GM18502 (cell line): ENCODE measurements around the gene AADAC.
"Not testable (repeated sequence)": the region's sequence is repeated elsewhere in the genome, so short reads cannot be mapped to it uniquely, and the experiment has no call there.

Experiments used
- ATAC-seq: cut with Tn5 transposase; IDR thresholded peaks from one replicate; pipeline ENCODE4 v1.9.1; 2021; ENCODE audit warnings: mild to moderate bottlenecking; ENCODE audit not compliant: unreplicated experiment, poor library complexity

The AADAC gene, protein sequence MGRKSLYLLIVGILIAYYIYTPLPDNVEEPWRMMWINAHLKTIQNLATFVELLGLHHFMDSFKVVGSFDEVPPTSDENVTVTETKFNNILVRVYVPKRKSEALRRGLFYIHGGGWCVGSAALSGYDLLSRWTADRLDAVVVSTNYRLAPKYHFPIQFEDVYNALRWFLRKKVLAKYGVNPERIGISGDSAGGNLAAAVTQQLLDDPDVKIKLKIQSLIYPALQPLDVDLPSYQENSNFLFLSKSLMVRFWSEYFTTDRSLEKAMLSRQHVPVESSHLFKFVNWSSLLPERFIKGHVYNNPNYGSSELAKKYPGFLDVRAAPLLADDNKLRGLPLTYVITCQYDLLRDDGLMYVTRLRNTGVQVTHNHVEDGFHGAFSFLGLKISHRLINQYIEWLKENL

DNA sequence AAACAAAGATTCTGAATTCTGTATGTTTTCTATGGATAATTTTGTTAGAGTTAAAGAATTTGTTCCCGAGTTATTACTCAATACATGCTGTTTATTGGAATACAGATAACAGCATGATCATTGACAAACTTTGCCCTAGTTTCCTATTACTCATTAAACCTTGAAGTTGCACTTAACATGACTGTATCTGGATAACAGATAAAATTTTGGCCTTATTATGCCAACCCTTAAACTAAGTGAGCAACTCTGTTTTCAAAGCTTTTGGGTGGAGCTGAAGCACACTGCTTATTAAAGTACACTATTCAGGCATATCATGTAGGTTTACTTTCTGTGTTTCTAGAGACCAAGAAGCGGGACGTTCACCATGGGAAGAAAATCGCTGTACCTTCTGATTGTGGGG is at the start of gene AADAC:
AADAC (plus strand) TSS at position 318 of the 400 bp plus-strand sequence; CDS start at position 365, 47 bp downstream.
- ATAC-seq, result no peak

- not testable (repeated sequence) for ATAC-seq
Measured at GRCh38 chr3:151764699-151765098, 49.2 kb upstream of the AADAC start.

DNA sequence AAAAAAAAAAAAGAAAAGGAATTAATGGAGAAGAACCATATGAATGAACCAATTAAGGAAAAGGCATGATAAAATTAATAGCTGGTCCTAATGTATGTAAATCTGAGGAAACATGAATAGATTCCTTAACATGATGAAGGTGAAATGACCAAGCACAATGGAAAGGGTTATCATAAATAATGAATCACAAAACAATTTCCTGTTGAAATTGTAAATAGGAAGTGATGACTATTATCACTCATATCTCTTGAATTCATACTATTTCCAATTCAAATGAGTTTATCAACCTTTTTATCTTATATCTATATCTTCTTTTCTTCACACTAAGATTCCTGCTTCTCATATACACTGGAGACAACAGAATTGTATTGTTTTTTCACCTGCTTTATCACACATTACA is 48.2 kb upstream of the AADAC start:
- ATAC-seq, result no peak

- ATAC-seq, result no peak
Measured at GRCh38 chr3:151766454-151766853, 47.5 kb upstream of the AADAC start.

DNA sequence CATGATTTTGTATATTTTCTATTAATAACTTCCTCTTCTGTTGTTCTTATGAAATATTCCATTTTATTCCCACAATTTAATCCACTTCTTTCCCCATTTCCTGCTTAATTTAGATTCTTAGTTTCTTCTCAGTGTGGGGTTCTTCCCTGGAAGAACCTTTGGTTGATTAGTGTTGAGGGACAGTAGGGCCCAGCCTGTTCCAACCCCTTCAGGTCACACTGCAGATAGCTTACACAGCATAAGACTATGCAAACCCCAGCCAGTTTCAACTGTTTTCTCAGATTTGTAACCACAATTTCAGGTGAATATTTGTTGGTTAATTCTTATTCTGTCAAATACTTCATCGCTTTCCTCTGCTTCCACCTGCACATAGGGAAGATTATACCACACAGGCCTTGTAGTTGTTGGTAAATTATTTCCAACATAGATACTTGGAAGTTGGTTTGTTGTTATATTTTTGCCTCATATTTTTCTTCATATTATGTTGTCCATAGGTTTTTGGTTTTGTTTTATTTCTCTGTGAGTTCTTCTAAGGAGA is 45.5 kb upstream of the AADAC start:
- ATAC-seq, result no peak

- no peak for ATAC-seq
Measured at GRCh38 chr3:151769175-151769574, 44.7 kb upstream of the AADAC start.

- no peak for ATAC-seq
Measured at GRCh38 chr3:151770956-151771355, 43.0 kb upstream of the AADAC start.

- ATAC-seq, result no peak
Measured at GRCh38 chr3:151772825-151773480, 41.0 kb upstream of the AADAC start.

DNA sequence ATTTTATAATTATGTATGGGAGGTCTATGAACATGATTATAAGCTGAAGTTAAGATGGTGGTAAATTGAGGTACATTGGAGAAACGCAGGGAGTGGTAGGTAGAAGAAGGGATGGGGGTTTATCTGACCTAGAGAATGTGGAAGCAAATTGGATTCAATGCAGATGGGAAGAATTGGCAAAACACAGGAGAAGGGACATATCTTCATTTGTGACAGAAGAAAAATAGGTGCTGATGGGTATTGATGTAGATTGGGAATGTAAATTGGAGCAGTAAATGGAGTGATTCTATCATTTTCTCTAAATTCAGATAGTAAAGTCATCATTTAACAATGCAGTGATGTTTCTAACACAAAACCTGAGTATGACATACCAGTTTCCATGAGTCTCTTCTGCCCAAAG is 39.7 kb upstream of the AADAC start:
- ATAC-seq, result no peak

- ATAC-seq, result no peak
Measured at GRCh38 chr3:151774910-151775309, 39.0 kb upstream of the AADAC start.

DNA sequence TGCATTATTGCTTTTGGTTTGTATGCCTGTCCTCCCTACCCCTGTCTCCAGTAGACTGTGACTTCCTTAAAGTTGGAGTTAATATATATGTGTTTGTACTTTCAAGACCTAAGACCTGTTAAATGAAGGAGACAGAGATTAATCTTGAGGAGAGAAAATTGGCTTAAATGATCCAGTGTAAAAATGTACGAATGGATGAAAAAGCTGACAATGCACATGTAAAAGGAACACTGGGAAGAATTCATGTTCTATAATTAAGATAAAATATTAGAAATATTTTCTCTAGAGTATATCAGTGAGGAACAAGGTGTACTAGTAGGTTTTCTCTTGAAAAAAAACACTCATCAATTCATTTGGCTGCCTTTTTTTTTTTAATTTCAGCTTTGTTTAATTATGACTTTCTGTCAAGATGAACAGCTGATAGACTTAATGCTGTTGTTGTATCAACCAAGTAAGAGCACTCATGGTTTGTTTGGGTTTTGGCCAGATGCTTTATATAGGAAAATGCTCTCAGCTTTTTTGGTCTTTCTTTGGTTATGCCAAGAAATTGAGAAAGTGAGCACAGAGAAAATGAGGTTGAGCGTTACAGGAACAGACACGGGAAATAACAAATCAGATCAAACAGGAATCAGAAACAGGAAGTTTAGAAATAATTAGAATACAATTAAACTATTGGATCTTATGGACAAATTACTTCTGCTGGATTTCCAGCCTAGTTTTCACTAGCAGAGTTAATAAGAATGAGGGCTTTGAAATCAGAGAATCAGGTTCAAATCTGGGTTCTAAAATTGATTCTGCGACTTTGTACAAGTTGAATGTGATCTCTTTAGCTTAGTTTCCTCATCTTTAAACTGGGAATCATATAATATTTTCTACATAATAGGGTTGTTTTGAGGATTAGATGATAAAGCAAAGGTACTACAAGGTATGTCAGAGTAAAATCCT is 38.3 kb upstream of the AADAC start:
- ATAC-seq, result no peak

GRCh38 chr3:151776259-151776740 is 37.6 kb upstream of the AADAC start:
- no peak for ATAC-seq

DNA sequence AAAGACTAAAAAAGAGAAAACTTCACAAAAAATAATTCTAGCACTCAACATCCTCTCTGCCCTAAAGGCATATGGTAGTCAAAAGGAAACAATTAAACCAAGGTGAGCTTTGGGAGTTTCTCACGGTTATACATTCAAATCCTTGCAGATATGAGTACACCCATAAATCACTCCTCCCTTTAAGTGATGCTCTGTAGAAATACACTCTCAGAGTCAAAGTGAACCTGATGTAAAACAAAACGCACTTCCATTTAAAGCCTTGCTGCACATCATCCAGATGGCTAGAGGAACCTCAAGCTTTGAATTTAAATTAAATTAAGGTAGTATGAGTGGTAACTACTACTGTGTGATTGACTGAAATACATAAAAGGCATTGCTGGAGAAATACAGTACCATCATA is 36.0 kb upstream of the AADAC start:
- no peak for ATAC-seq

GRCh38 chr3:151787626-151788025 is 26.3 kb upstream of the AADAC start:
- ATAC-seq, result no peak

DNA sequence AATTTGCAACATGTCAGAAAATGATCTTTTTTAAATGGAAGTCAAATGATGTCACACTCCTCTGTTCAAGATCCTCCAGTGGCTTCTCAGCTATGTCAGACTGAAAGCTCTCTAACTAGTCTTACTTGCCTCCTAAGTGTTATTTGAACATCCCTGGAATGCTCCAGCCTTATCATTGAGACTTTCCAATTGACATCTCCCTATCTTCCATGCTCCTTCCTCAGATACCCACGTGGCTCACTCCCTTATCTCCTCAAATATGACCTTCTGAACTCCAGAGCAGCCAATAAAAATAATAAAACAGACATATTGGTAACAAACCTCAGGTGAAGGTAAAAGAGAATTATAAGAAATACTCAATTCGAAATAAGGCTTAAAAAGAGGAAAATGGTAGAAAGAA is 25.5 kb upstream of the AADAC start:
- no peak for ATAC-seq

- no peak for ATAC-seq
Measured at GRCh38 chr3:151789853-151790463, 24.0 kb upstream of the AADAC start.

- not testable (repeated sequence) for ATAC-seq
Measured at GRCh38 chr3:151790763-151791162, 23.2 kb upstream of the AADAC start.

GRCh38 chr3:151792411-151792810 is 21.5 kb upstream of the AADAC start:
- no peak for ATAC-seq

DNA sequence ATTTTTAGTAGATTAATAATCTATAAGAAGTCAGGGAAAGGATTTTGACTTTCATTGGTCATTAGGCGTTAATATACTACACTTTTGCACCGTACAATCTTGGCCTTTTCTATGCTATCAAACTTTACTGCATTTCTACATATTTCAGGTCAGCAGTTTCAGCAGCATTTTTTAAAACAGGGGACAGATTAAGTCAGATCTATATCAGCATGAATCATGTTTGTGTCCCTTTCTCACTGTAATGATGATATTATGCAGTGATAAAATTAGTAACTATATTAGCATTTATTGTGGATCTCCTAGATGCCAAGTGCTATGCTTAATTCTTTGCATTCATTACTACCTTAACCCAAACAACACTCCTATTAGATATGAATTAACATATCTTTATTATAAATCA is 20.3 kb upstream of the AADAC start:
- no peak for ATAC-seq

DNA sequence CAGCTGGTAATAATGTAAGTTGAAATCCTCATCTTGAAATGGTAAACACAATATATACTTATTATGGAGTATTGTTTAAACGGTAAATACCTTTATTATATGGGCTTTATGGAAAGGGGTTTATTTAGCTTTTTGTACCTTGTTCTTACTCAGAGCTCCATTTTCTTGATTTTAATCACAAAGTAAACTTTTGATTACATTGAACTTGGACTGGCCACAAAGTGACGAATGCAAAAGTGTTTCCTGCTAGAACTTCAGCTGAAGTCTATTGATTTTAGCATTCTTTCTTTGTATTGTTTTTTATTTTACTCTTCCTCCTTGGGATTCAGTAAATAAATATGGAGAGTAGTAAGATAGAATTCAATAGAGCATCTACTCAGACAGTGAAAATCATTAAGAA is 19.8 kb upstream of the AADAC start:
- no peak for ATAC-seq
